ENCODE data around the gene LRRC14B.
"Not testable (repeated sequence)": the region's sequence is repeated elsewhere in the genome, so short reads cannot be mapped to it uniquely, and the experiment has no call there.

The LRRC14B gene

DNA sequence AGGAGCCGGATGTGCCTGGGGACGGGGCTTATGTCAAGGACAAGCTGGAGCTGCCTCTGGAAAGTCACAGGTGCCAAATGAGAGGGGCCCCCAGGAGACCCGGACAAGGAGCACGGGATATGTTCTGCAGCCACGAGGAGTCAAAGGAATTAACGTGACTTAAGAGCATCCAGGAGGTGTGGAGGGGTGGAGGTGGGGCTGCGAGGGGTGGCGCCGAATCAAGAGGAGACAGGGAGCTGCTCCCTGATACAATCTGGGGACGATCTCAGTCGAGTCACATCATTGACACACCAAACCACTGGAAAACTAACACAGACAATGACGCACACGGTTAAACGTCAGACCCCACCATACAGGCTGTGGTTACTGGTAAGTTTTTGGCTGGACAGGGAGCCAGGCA is 16.3 kb downstream of the LRRC14B start:
- no peak for DNase-seq (ENCODE audit: low read depth in 2 of 2)

DNA sequence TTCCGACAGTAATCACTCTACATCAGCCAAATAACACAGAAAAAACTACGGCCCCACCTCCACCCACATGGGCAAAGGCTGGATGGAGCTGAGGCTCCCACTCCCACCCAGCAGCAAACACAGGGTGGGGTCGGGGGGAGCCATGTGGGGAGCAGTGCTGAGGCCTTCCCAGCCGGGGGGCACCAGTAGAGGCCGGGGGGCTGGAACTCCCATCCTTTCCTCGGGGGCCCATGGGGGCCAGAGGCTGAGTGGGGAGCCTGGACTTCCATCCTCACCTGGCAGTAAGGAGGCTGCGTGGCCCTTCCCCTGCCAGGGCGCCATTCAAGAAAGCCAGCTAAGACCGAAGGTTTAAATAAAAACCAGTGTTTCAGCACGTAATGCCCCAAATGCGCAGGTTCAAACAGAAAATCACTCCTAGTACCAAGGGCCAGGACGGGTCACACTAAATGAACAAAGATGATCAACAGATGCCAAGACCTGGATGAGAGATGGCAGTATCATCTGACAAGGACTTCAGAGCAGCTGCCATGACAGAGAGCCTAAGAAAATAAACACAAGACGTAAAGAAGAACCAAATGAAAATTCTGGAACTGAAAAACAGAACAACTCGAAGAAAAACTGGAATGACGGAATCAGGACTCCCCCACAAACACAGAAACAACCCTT is 17.3 kb downstream of the LRRC14B start:
- no peak for DNase-seq (ENCODE audit: low read depth in 2 of 2)

DNA sequence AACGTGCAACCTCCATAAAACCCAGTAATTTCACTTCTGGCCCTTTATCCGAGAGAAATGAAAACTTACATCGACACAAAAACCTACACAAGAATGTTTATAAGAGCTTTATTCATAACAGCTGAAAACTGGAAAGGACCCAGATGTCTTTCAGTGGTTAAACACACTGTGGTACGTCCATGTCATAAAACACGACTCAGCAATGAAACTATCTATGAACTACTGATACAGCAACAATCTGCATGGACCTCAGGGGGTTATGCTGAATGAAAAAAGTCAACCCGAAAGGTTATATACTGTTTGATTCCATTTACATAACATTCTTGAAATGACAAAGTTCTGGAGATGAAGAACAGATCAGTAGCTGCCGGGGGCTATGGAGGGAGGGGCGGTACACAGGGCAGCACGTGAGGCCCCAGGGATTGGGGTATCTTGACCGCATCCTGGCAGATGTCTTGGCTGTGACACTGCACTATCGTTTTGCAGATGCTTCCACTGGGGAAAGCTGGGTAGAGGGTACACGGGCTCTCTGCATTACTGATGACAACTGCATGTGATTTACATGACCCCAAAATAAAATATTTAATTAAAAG is 22.6 kb downstream of the LRRC14B start:
- DNase-seq (ENCODE audit: low read depth in 2 of 2) = no peak

DNA sequence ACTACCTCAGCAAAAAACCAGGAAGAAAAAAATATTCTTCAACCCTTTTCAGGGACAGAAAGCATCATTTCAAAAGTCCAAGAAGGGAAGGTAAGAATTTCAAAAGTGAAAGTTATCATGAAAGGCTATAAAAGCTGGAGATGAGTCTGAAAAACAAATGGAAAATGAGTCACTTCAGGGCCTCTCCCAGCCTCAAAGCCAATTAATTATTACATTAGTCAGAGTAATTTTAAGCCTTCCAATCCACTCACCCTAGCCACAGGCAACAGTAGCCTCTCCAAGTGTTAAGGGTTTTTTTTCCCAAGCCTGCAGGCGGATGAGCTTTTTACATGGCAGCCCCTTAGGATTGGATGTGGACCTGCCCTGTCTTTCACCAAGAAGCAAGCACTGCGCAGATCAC is 24.0 kb downstream of the LRRC14B start:
- DNase-seq (ENCODE audit: low read depth in 2 of 2) = not testable (repeated sequence)

DNA sequence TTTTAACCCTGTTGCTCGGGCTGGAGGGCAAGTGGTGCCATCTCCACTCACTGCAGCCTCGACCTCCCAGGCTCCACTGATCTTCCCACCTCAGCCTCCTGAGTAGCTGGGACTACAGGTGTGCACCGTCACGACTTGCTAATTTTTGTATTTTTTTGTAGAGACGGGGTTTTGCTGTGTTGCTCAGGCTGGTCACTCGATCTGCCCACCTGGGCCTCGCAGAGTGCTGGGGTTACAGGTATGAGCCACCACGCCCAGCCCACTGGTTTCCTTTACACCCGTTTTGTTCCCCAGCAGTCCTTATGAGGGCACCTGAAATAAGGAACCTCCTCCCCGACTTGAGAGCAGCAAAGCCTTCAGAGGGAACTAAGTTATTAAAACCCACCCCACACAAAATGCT is 24.8 kb downstream of the LRRC14B start:
- DNase-seq (ENCODE audit: low read depth in 2 of 2) = not testable (repeated sequence)

DNA sequence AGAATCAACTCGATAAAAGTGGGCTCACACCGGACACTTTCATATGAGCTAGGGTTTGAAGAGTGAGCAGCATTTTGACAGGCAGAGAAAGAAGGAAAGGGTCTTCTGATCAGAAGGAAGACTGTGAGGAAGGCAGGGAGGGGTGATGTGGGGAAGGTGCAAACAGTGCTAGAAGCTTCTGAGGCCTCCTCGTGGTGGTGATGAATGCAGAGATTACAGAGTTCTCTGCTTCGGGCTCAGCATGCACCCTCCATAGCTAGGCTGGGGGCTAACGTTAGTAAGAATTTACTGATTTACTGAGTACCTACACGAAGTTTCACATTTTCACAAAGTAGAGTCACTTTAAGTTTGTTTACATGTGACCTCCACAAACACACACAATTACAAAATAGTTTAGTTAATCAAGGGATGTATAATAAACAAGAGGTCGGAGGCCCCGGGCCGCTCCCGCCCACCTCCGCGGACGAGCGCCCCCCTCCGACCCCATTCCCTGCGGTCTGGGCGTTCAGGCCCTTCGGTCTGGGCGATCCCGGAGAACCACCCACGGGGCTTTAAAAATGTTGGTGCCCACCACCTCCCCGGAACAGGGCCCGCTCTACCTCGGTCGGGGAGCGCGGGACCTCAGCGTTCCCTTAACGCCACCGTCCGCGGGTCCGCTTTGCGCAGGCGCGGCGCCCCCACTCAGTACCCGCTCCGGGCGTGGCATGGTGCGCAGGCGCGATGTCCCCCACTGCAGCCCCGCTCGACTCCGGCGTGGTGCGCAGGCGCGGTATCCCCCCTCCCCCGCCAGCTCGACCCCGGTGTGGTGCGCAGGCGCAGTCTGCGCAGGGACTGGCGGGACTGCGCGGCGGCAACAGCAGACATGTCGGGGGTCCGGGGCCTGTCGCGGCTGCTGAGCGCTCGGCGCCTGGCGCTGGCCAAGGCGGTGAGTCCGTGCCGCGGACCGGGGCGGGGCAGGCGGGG is 26.5 kb downstream of the LRRC14B start, which contains the start of the genes CCDC127 and SDHA:
CCDC127 (minus strand) TSS at position 660 of the 963 bp plus-strand sequence. CDS start 1,304 bp downstream, outside the sequence.
SDHA (plus strand) TSS at position 827 of the 963 bp plus-strand sequence; CDS start at position 863, 36 bp downstream.
- DNase-seq (ENCODE audit: low read depth in 2 of 2) = peak; percentile 98

DNA sequence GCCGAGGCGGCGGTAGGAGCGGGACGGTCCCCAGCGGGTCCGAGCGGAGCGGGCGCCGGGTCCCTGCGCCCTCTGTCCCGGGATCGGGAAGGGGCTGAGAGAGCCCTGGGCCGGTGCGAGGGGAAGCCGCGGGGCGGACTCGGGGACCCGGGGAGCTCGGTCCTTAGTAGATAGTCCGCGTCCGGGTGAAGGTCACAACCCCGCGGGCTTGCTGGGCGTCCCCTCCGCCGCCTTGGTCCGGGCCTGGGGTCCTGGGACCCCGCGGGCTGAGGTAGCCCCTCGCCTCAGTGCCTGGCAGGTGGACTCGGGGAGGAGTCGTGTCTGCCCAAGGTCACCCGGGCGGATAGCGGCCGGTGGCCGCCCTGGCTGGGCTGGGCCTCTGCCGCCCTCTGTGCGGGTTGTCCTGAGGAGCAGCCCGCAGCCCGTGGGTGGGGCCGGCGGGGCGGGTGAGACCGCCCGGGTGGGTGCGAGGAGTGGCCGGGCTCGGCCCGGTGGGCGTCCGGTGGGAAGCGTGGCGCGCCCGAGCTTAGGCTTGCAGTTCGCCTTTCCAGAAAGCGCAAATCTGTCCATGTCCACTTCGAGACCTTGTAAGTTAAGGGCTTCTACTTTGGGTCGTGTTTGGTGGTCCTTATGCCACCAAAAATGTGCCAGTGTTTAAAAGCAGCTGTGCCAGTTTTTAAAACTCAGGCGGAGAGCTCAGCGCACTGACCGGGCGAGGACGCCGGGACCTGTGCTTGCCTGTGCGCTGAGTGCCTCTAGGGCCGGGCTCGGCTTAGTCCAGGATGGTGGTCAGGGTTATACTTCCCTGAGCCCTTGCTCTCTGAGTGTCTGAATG is 27.4 kb downstream of the LRRC14B start:
- no peak for DNase-seq (ENCODE audit: low read depth in 2 of 2)

DNA sequence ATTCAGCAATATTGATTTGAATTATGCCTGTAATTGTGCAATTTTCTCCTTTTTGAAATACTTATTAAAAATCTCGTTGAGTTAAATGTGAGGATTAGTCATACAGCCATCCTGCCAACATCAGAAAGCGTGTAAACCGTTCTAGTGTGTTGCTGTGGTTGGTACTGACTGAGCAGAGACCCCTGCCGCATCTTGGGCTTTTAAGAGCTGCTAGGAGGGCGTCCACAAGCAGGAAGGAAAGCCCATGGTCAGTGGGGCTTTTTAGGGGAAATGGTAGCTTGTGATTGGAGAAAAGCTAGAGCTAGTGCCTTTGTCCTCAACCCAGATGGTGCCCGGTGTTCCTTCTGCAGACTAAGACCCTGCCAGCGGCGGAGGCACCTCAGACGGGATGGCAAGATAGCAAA is 28.2 kb downstream of the LRRC14B start:
- DNase-seq (ENCODE audit: low read depth in 2 of 2) = no peak

DNA sequence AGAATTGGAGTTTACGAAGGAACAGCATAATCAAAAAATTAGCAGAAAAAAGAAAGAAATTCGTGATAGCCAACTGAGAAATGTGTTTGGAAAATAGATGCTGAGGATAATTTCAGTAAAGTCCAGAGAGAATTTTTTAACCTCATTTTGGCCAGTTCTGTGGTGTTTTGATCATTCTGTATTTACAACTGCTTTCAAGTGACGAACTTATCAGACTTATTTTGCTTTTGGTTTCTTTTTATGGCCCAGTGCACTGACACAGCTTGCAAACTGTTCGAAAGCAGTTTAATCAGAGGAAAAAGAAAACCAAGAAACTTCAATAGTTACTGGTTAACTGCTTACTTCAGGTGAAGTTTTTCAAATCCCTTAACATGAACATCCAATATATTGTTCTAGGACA is 28.7 kb downstream of the LRRC14B start:
- DNase-seq (ENCODE audit: low read depth in 2 of 2) = no peak

DNA sequence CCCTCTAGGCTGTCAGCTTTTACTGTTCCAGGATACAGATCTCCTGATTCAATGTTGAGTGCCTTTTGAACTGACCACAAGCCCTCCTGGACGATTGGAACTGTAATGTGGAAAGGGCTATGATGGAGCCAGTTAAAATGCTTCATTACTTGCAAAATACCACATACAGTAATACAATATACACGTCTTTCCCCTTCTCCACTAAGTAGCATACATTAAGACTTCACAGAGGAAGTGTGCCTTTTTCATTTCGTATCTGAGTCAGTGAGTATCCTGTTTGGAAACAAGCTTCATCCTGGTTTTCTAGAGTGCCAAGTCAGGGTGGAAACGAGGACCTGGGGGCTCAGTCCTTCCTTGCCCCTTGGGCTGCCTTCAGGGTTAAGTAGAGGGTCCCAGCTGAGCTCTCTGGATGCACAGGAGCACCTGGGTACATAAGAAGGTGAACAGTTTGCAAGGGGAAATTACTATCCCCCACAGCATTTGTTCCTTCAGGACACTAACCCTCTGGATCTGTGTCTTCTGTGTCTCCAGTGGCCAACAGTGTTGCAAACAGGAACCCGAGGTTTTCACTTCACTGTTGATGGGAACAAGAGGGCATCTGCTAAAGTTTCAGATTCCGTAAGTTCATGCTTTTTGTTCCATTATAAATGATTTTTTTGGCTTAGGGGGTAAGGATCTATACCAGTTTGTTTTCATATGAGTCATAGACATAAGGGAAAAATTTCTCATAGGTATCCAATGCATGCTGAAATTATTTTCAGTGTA is 31.8 kb downstream of the LRRC14B start:
- DNase-seq (ENCODE audit: low read depth in 2 of 2) = not testable (repeated sequence)

DNA sequence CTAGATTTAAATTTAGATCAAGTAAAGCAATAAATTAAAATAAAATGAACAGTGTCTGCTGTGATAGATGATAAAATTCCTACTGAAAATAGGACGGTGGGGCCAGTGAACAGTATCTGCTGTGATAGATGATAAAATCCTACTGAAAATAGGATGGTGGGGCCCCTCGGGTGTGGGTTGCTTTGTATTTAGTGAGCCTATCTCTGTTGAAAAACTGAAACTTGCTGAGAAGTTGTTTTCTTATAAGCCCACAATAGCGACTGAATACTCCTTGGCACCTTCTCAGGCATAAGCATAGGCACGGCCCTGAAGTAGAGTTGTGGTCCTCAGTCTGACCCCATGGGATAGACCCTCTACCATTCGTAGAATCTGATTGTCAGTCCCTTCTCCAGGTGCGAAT is 32.5 kb downstream of the LRRC14B start:
- DNase-seq (ENCODE audit: low read depth in 2 of 2) = no peak

DNA sequence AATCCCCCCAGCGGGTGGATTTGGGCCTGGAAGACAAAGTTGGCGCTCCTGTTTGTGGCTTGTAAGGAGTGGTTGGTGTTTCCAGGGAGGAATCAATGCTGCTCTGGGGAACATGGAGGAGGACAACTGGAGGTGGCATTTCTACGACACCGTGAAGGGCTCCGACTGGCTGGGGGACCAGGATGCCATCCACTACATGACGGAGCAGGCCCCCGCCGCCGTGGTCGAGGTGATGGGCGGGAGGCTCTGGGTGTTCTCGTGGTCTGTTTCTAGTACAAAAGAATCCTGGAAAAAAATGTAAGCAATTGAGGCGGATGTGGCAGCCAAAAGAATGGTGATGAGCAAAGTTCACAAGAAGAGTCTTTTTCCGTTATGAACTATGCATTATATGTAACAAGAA is 34.0 kb downstream of the LRRC14B start:
- DNase-seq (ENCODE audit: low read depth in 2 of 2) = no peak

DNA sequence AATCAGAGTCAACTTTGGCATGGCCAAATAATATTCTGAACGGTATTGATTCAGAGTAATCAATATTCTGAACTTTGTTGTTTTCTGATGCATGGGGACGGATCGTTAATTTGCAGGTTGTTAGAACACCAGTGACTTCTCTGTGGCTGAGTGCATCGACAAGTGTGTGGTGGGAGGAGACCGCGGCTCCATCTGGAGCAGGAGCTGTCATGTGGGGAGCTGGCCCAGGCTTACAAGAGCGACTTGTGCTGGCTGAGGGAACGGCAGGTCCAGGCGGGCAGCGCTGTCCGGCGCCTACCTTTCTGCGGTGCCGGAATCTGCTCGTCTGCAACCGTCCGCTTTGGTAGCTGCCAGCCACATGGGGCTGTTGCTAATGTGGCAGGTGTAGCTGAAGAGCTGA is 36.1 kb downstream of the LRRC14B start:
- DNase-seq (ENCODE audit: low read depth in 2 of 2) = not testable (repeated sequence)

DNA sequence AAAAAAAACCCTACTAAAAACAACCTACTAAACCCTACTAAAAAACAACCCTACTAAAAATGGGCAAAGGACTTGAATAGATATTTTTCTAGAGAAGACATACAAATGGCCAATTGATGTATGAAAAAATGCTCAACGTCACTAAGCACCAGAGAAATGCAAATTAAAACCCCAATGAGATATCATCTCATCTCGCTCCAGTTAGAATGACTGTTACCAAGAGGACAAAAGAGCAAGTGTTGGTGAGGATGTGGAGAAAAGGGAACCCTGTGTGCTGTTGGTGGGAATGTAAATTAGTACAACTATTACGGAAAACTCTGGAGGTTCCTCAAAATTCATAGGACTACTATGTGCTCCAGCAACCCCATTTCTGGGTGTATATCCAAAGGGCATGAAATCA is 37.6 kb downstream of the LRRC14B start:
- no peak for DNase-seq (ENCODE audit: low read depth in 2 of 2)

DNA sequence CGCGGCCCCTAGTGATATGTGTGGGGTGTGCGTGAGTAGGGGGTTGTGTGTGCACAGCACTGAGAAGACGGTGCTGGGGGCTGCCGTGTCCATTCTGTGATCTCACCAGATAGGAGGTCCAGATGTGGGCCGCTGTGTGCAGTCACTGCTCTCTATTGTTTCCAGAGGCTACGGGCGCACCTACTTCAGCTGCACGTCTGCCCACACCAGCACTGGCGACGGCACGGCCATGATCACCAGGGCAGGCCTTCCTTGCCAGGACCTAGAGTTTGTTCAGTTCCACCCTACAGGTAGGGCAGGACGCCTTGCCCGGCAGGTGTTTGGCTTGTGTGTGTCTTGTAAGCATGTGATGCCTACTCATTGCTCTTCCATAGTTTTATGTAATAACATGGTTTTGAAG is 39.4 kb downstream of the LRRC14B start:
- DNase-seq (ENCODE audit: low read depth in 2 of 2) = no peak

DNA sequence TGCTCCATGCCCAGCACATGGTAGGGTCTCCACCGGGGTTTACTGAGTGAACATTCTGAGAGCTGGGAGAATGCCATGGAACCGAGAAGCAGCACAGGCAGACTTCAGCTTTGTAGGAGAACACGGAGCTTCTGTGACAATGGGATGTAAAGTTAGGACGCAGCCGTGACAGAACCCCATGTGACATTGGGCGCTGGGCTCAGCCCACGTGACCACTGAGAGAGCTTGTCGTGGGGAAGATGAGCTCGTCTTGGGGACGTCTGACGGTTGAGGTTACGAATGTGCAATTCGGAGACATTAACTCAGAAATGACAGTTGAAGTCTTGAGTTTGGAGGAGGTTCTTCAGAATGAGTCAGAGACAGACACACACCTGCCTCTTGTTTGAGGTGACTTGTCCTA is 40.4 kb downstream of the LRRC14B start:
- no peak for DNase-seq (ENCODE audit: low read depth in 2 of 2)

DNA sequence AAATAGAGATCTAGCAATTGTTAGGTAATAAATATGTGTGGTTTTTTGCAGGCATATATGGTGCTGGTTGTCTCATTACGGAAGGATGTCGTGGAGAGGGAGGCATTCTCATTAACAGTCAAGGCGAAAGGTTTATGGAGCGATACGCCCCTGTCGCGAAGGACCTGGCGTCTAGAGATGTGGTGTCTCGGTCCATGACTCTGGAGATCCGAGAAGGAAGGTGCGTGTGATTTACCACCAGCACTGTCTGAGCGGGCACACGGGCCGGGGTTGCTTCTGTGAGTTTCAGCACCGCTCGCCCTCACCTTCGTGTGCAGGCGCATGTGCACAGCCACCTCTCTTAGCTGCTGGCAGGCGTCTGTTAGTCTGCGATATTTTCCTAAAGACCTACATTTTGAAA is 42.1 kb downstream of the LRRC14B start:
- not testable (repeated sequence) for DNase-seq (ENCODE audit: low read depth in 2 of 2)

DNA sequence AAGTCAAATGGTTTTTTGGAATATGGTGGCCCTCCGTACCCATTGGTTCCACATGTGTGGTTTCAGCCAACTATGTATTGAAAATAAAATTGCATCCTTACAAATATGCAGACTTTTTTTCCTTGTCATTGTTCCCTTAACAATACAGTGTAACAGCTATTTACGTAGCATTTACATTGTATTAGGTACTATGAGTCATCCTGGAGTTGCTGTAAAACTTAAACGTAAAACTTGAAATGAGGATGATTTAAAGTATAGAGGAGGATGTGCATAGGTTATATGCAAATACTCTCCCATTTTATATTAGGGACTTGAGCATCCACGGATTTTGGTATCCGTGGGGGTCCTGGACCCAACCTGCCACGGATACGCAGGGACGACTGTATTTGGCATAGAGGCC is 43.2 kb downstream of the LRRC14B start:
- DNase-seq (ENCODE audit: low read depth in 2 of 2) = no peak

DNA sequence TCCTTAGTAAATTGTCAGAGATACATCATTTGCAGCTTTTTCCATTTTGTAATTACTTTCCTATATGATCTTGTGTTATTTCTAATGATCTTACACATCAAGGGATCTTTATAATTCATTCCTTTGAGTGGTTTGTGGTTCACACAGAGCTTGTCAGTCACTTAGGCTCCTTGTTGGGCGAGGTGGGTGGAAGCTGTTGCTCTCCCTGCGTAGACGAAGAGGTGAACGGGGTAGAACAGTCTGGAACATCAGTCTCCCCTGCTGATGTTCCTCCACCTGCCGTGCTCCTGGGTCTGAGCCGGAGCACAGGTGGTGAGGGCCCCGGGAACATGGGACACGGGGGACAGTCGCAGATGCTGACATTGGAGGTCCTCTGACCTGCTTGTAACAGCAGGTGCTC is 44.2 kb downstream of the LRRC14B start:
- not testable (repeated sequence) for DNase-seq (ENCODE audit: low read depth in 2 of 2)

DNA sequence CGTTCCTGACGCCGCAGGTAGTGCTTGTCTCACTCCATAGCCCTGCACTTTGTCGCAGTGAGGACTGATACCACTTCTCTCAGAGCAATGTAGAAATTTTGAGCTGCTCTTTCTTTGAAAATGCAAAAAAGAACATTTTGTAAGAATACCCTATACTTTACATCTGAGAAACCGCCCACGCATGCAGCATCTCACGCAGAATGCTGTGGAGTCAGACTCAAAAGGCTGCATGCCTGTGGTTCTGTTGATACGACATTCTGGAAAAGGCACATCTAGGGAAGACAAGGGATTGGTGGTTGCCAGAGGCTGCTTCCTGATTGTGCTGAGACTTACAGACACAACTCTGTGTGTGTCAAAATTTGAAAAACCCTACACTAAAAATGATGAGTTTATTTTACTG is 46.6 kb downstream of the LRRC14B start:
- not testable (repeated sequence) for DNase-seq (ENCODE audit: low read depth in 2 of 2)

DNA sequence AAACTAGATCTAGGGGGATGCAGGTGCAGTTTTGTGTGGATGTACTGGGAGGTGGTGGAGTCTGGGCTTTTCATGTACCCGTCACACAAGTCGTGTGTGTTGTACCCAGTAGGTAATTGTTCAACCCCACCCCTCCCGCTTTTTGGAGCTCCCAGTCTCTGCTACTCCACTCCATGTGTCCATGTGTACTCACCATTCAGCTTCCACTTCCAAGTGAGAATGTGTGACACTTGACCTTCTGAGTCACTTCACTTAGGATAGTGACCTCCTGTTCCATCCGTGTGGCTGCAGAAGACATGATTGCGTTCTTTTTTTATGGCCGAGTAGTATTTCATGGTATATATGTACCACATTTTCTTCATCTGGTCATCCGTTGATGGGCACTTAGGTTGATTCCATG is 49.3 kb downstream of the LRRC14B start:
- DNase-seq (ENCODE audit: low read depth in 2 of 2) = not testable (repeated sequence)
